AG04449 (cell line): ENCODE measurements around the gene MGAT3.

ENCODE experiments used
- CTCF ChIA-PET: fragments of 350-600 bp; formaldehyde crosslinking; extraction: SDS; loops from one replicate; lab custom pipeline; 2021; ENCODE audit warnings: antibody characterized with exemption; lab: Yijun Ruan, JAX
- POLR2A ChIA-PET: fragments of 400-600, 350-600 bp; formaldehyde crosslinking; extraction: SDS; loops from one replicate; lab custom pipeline; 2020; ENCODE audit warnings: antibody characterized with exemption, inconsistent platforms; lab: Yijun Ruan, JAX
- DNase-seq: peaks from one replicate; pipeline ENCODE4 v3.0.0-alpha.2; 2010; ENCODE audit warnings: low read depth, low spot score
- H3K4me3 ChIP-seq: 2 replicates; pipeline ENCODE4 v1.5.1; 2011; ENCODE audit warnings: low read depth, mild to moderate bottlenecking, control low read depth, low read length
- CTCF ChIP-seq: IDR thresholded peaks from one replicate; pipeline ENCODE4 v1.5.1; 2011; ENCODE audit warnings: mild to moderate bottlenecking, moderate library complexity, low read length, control low read depth, inconsistent platforms; ENCODE audit not compliant: insufficient read depth; ENCODE audit errors: missing control alignments

The MGAT3 gene

DNA sequence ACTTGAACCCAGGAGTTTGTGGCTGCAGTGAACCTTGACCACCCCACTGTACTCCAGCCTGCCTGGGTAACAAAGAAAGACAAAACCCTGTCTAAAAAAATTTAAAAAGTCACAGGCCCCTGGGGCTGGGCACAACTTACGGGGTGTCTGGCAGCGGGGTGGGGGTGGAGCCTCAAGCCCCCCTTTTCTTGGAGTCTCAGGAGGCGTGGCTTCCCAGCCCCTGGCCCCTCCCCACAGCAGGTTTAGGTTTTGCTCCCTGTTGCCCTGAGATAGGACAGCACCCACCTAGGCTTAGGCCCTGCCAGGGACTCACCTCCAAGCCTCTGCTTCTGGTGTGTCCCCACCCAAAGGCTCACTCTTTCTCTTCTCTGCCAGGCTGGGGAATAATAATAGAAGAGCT, 22.4 kb downstream of the MGAT3 start:
- POLR2A ChIA-PET: no interaction called here
- DNase-seq: no peak
- no peak overlapping the region for H3K4me3 ChIP-seq
- no peak for TF ChIP-seq CTCF
- CTCF ChIA-PET: interaction anchor here (11.4 kb wide), 1 partner anchor 14 kb away, joined by 132 read pairs; no protein-coding TSS in a partner anchor

DNA sequence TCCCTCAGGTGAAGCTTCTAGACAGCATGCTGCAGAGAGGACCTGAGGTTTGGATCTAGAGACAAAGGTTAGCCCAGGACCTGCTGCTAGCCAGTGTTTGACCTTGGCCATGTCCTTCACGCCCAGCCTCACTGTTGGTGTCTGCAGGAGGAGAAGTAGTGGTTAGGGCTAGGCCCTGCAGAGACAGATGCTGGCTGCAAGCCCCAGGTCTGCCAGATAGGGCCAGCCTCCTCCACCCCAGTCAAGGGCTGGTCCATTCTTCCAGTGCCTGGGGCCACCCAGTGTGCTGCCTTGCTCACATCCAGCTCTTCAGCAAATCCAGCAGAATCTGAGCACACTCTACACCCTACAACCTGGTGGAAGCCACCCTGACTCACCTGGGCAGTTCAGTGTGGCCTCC, 23.7 kb downstream of the MGAT3 start:
- POLR2A ChIA-PET: no interaction called here
- DNase-seq: no peak
- CTCF ChIA-PET: interaction anchor here (11.4 kb wide), 1 partner anchor 13 kb away, joined by 132 read pairs; no protein-coding TSS in a partner anchor
- no peak for TF ChIP-seq CTCF
- no peak overlapping the region for H3K4me3 ChIP-seq

DNA sequence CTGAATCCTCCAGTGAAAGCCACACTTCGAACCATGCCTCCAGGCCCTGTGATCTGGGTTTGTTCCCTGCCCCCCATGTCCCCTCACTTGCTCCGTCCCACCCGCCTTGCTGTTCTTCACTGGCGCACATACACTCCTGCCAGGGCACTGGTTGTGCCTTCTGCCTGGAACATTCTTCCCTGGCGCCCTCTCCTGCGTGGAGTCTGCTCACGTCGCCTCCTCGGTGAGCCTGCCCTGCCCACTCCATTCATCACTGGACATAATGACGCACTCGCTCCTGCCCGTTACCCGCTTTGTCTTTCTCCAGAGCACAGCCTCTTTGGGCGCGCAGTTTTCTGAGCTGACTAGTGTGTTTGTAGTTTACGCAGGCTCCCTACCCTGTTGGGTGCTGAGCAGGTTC, 24.2 kb downstream of the MGAT3 start:
- ChIA-PET POLR2A (no interaction called here), CTCF (interaction anchor here (1.2 to 11.4 kb wide), 2 partner anchors 12 to 54 kb away, joined by 4 to 132 read pairs; no protein-coding TSS in a partner anchor)
- DNase-seq: no peak
- H3K4me3 ChIP-seq: no peak overlapping the region
- TF ChIP-seq CTCF: no peak

DNA sequence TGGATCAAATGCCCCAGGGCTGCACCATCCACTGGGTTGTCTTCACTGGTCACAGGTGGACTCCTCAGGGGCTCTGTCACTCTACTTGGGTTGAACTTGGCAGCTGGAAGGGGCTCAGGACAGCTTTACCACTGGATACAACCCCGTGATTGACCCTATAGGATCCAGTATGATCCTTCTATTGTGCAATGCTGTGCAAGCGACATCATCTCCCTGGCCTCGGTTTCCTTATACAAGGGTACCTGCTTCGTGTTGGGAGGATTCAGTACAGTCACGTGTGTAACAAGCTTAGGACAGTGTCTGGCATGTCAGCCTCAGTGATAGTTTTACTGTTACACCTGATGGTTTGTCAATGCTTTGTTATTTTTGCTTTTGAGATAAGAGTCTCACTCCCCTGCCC, 24.8 kb downstream of the MGAT3 start:
- H3K4me3 ChIP-seq: no peak overlapping the region
- ChIA-PET POLR2A (no interaction called here), CTCF (interaction anchor here (1.2 to 11.4 kb wide), 2 partner anchors 12 to 53 kb away, joined by 4 to 132 read pairs; no protein-coding TSS in a partner anchor)
- no peak for TF ChIP-seq CTCF
- DNase-seq: no peak

DNA sequence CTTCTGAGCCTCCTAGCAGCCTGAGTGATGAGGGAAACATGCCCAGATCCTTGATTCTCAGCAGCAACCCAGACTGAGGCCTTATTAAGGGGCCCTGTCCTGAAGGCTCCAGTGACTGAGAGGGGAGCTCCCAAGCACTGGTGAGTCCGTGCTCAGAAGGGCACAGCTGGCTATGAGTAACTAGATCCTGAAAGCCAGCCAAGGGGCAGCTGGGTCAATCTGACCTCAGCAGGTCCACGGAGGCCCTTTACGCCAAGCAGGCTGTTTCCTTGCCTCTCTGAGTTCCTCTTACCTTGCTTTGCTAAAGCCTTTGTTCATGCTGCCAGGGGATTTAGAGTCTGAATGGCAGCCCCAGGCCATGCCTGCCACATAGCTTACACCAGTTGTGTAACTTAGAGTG, 26.0 kb downstream of the MGAT3 start:
- no peak for DNase-seq
- H3K4me3 ChIP-seq: no peak overlapping the region
- CTCF ChIA-PET: interaction anchor here (0.9 to 11.4 kb wide), 4 partner anchors 11 to 32 kb away, joined by 3 to 132 read pairs (median 5); no protein-coding TSS in a partner anchor
- POLR2A ChIA-PET: interaction anchor here (0.8 kb wide), 1 partner anchor 22 kb away, joined by 3 read pairs; no protein-coding TSS in a partner anchor
- no peak for TF ChIP-seq CTCF

DNA sequence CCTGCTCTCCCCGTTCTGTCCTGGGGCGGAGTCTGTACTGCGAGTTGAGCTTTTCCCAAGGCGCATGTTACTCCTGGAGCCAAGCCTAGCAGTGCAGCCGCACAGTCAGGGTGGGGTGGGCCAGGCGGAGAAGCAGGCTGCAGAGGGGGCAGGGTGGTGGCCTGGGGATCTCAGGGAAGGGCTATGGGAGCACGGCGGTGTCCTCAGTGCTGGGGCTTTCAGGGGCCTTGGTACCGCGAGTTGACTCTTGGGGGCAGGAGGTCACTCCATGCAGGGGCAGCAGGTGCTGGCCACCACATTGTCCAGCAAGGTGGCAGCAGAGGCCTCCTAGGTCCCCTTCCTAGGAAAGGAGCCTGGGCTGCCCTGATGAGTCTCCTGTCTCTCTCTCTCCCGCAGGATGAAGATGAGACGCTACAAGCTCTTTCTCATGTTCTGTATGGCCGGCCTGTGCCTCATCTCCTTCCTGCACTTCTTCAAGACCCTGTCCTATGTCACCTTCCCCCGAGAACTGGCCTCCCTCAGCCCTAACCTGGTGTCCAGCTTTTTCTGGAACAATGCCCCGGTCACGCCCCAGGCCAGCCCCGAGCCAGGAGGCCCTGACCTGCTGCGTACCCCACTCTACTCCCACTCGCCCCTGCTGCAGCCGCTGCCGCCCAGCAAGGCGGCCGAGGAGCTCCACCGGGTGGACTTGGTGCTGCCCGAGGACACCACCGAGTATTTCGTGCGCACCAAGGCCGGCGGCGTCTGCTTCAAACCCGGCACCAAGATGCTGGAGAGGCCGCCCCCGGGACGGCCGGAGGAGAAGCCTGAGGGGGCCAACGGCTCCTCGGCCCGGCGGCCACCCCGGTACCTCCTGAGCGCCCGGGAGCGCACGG, 30.4 kb downstream of the MGAT3 start:
- ChIA-PET POLR2A (interaction anchor here (0.6 kb wide), 1 partner anchor 35 kb away, joined by 3 read pairs; no protein-coding TSS in a partner anchor), CTCF (interaction anchor here (1.1 to 1.7 kb wide), 4 partner anchors 9 to 44 kb away, joined by 3 to 8 read pairs (median 4); no protein-coding TSS in a partner anchor)
- no peak overlapping the region for H3K4me3 ChIP-seq
- no peak for DNase-seq
- no peak for TF ChIP-seq CTCF
